OCI-LY7 (cell line): Measurements from ENCODE around the gene RPS15A. TPM values are rescaled to one million over a fixed set of nuclear protein-coding genes. Genes with fewer than 3 reads are reported as not detected.

Experiments
- BruUV-seq: library from RNA; stranded (reverse); fragments of 400-500 nt; replicated peaks from 2 replicates; lab custom pipeline; 2021; lab: Mats Ljungman, UMichigan
- CTCF ChIA-PET: fragments of 300-600 bp; sonication (Branson Sonifier 250); formaldehyde crosslinking; loops from one replicate; lab custom pipeline; 2022; ENCODE audit warnings: antibody characterized with exemption; ENCODE audit not compliant: unreplicated experiment; lab: Charles Lee
- POLR2A ChIA-PET: fragments of 300-600 bp; sonication (Branson Sonifier 250); formaldehyde crosslinking; loops from one replicate; lab custom pipeline; 2022; ENCODE audit warnings: antibody characterized with exemption; lab: Charles Lee
- DNase-seq: peaks from one replicate; pipeline ENCODE4 v3.0.0-alpha.2; 2015; ENCODE audit warnings: low spot score
- H2AFZ ChIP-seq: fragments of 200-600 bp; sonication (generic), shearing (Covaris generic); 2 replicates; pipeline ENCODE4 v1.6.1; 2014; ENCODE audit warnings: mild to moderate bottlenecking, antibody characterized with exemption, low read length, moderate library complexity
- H3K27ac ChIP-seq: fragments of 200-600 bp; sonication (generic); 2 replicates; pipeline ENCODE4 v1.5.1; 2014; ENCODE audit warnings: mixed run types, low read depth, mild to moderate bottlenecking, moderate library complexity, low read length, inconsistent platforms; ENCODE audit not compliant: poor library complexity, severe bottlenecking
- H3K36me3 ChIP-seq: fragments of 200-600 bp; sonication (generic); 2 replicates; pipeline ENCODE4 v1.6.1; 2014; ENCODE audit warnings: mild to moderate bottlenecking, antibody characterized with exemption, low read length, moderate library complexity, mixed read lengths; ENCODE audit not compliant: insufficient read depth
- H3K4me1 ChIP-seq: fragments of 200-600 bp; sonication (generic); 2 replicates; pipeline ENCODE4 v1.5.1; 2014; ENCODE audit warnings: mild to moderate bottlenecking, low read length; ENCODE audit not compliant: insufficient read depth, poor library complexity, severe bottlenecking
- H3K4me2 ChIP-seq: fragments of 200-600 bp; sonication (generic); 2 replicates; pipeline ENCODE4 v1.6.1; 2014; ENCODE audit warnings: mild to moderate bottlenecking, low read length
- H3K4me3 ChIP-seq: fragments of 200-600 bp; sonication (generic); 2 replicates; pipeline ENCODE4 v1.5.1; 2014; ENCODE audit warnings: mild to moderate bottlenecking, low read depth, low read length; ENCODE audit not compliant: poor library complexity, severe bottlenecking
- H3K79me2 ChIP-seq: fragments of 200-600 bp; sonication (generic); 2 replicates; pipeline ENCODE4 v1.6.1; 2016; ENCODE audit warnings: low read depth, mild to moderate bottlenecking, low read length, moderate library complexity, mixed read lengths; ENCODE audit not compliant: insufficient read depth
- H3K9me2 ChIP-seq: fragments of 200-600 bp; sonication (generic); 2 replicates; pipeline ENCODE4 v1.6.1; 2016; ENCODE audit warnings: mild to moderate bottlenecking, low read length, mixed read lengths; ENCODE audit not compliant: insufficient read depth
- H3K9me3 ChIP-seq: fragments of 200-600 bp; sonication (generic); 2 replicates; pipeline ENCODE4 v1.6.1; 2014; ENCODE audit warnings: mild to moderate bottlenecking, mixed run types, low read length, mixed read lengths
- H4K20me1 ChIP-seq: fragments of 200-600 bp; sonication (generic); 2 replicates; pipeline ENCODE4 v1.6.1; 2014; ENCODE audit warnings: mild to moderate bottlenecking, antibody characterized with exemption, low read length, moderate library complexity, mixed read lengths; ENCODE audit not compliant: insufficient read depth
- EZH2phosphoT487 ChIP-seq: fragments of 200-600 bp; sonication (generic); IDR thresholded peaks from 2 replicates; pipeline ENCODE4 v1.6.1; 2018; ENCODE audit warnings: low read depth, borderline replicate concordance, mild to moderate bottlenecking, mixed run types, antibody characterized with exemption, low read length, moderate library complexity, mixed read lengths
- intact Hi-C: fragments of 100-400 bp; cut with micrococcal nuclease; formaldehyde crosslinking; loops from one replicate; pipeline ENCODE4 v1.10.0; 2022; ENCODE audit not compliant: unreplicated experiment
- total RNA-seq, 2 experiments: library from RNA; depleted of rRNA in 1 of 2; stranded (reverse); fragments of >200 nt in 1 of 2; shearing (Covaris generic) in 1 of 2; gene quantifications; 2 replicates each; pipeline ENCODE4 v1.2.3, GENCODE V29; 2014 to 2022
- TF ChIP-seq, protein P1 (sequence below): fragments of 200-600 bp; sonication (generic); conservative IDR thresholded peaks from 2 replicates; pipeline ENCODE4 v1.5.1; 2014; ENCODE audit warnings: mild to moderate bottlenecking, antibody characterized with exemption, low read length, moderate library complexity, mixed read lengths

RPS15A gene
- total RNA-seq, 2 experiments from 2014 or later: 1,902 to 2,645 TPM

DNA sequence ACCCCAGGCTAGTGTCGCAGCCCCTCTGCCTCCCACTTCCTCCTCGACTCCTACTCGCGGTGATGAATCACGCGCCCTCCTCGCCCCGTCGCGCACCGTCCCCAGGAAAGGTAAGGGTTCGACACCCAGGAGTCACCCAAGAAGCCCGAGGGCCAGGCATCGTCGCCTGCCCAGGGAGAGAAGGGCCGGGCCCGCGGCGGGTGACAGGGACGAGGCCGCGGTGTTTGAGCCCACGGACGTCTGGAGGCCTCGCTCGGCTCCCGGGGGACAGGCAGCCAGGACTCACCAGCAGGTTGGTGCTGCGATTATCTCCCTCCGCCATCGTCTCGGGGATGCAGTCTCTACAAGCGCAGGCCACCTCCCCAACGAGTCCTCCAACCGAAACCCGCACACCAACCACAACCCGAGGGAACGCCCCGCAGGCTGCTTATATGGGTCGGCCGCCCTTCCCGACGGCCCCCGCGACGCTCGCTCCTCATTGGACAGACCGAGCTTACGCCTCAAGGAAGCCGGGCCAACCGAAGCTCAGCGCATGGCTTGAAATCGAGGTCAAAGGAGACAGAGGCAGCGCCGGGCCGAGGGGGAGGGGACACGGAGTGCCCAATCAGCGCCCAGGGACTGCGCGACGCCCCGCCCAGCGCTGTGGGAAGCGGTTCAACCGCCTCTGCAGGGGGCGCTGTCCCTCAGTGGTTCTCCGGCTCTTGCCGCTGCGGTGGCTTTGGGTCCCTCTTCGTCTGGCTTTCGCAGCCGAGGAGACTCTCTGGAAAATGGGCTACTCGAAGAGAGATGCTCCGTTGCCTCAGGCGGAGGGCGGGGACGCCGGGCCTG is 11.2 kb upstream of the RPS15A start, which contains the start of gene ARL6IP1:
Gene ARL6IP1 (minus strand): TSS at position 405 of the 828 bp plus-strand sequence. CDS start 83 bp downstream, at position 322.
- H3K36me3 ChIP-seq: peaks cover 75% of the 10 kb centered on the region
- H2AFZ ChIP-seq: peak within 1 kb of the TSS; percentile 54
- intact Hi-C loops: loop anchor here (1.0 to 2.0 kb wide), 3 partner anchors 11 to 266 kb away; partner anchors contain the start of genes COQ7, RPS15A and SMG1
- peak within 1 kb of the TSS; percentile 94 for H3K4me2 ChIP-seq
- no peaks in the 10 kb centered on the region for H3K9me2 ChIP-seq
- peaks cover 39% of the 10 kb centered on the region for H4K20me1 ChIP-seq
- H3K79me2 ChIP-seq: peaks cover 83% of the 10 kb centered on the region
- TF ChIP-seq EZH2phosphoT487: no peak
- TF ChIP-seq, protein P1, sequence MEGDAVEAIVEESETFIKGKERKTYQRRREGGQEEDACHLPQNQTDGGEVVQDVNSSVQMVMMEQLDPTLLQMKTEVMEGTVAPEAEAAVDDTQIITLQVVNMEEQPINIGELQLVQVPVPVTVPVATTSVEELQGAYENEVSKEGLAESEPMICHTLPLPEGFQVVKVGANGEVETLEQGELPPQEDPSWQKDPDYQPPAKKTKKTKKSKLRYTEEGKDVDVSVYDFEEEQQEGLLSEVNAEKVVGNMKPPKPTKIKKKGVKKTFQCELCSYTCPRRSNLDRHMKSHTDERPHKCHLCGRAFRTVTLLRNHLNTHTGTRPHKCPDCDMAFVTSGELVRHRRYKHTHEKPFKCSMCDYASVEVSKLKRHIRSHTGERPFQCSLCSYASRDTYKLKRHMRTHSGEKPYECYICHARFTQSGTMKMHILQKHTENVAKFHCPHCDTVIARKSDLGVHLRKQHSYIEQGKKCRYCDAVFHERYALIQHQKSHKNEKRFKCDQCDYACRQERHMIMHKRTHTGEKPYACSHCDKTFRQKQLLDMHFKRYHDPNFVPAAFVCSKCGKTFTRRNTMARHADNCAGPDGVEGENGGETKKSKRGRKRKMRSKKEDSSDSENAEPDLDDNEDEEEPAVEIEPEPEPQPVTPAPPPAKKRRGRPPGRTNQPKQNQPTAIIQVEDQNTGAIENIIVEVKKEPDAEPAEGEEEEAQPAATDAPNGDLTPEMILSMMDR: peak; percentile 85
- ChIA-PET CTCF (interaction anchor here (0.6 to 0.7 kb wide), 4 partner anchors 11 to 154 kb away, joined by 3 to 4 read pairs (median 4); partner anchors contain the start of gene RPS15A), POLR2A (interaction anchor here (0.7 to 6.8 kb wide), 9 partner anchors 11 to 174 kb away, joined by 3 to 64 read pairs (median 3); partner anchors contain the start of gene RPS15A)
- H3K27ac ChIP-seq: peak within 1 kb of the TSS; percentile 89
- no peaks in the 10 kb centered on the region for H3K9me3 ChIP-seq
- peaks cover 66% of the 10 kb centered on the region for H3K4me1 ChIP-seq
- DNase-seq: peak; percentile 100
- peak within 1 kb of the TSS; percentile 99 for H3K4me3 ChIP-seq
- BruUV-seq: no TSS peak

DNA sequence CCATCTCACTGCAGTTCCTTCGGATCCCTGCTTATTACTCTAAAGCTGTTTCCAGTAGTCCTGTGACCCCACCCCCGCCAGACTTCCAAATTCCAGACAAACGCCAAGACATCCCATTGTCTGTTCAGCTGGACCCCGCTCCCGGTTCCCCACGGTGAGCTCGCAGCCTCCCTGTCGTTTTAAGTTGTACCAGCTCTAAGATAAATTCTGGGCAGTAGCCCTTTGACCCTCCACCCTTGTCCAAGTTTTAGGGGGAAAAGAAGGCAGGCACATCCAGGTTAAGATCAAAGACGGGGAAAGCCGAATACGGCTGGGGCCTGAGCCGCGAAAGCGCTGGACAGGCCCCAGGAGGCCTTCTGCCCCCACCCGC is 10.6 kb upstream of the RPS15A start:
- TF ChIP-seq, protein P1: no peak
- no peak for TF ChIP-seq EZH2phosphoT487
- BruUV-seq: no TSS peak
- DNase-seq: no peak
- peaks cover 44% of the 10 kb centered on the region for H4K20me1 ChIP-seq
- POLR2A ChIA-PET: interaction anchor here (1.4 to 6.8 kb wide), 2 partner anchors 10 to 155 kb away, joined by 3 to 64 read pairs; partner anchors contain the start of gene RPS15A
- peaks cover 83% of the 10 kb centered on the region for H3K79me2 ChIP-seq
- no peaks in the 10 kb centered on the region for H3K9me2 ChIP-seq
- no peak overlapping the region; the same call in 1 of the 2 replicates for H2AFZ ChIP-seq
- H3K4me2 ChIP-seq: peak overlapping the region; percentile 94
- CTCF ChIA-PET: interaction anchor here (0.7 kb wide), 1 partner anchor 11 kb away, joined by 4 read pairs; the partner anchor contains the start of gene RPS15A
- H3K9me3 ChIP-seq: no peaks in the 10 kb centered on the region
- H3K36me3 ChIP-seq: peaks cover 75% of the 10 kb centered on the region
- intact Hi-C loops: loop anchor here (1.0 to 2.0 kb wide), 3 partner anchors 10 to 267 kb away; partner anchors contain the start of genes COQ7, RPS15A and SMG1
- peaks cover 64% of the 10 kb centered on the region for H3K4me1 ChIP-seq
- H3K27ac ChIP-seq: peak overlapping the region; percentile 85
- peak overlapping the region; percentile 99 for H3K4me3 ChIP-seq
